GM23338 (cell line): ENCODE results near the gene NUCKS1. TPM values are rescaled to one million over a fixed set of nuclear protein-coding genes. Genes with fewer than 3 reads are reported as not detected.

Source experiments
- ATAC-seq: fragments of 200-7000 bp; cut with Tn5 transposase; 3 replicates; pipeline ENCODE4 v1.9.1; 2020
- DNase-seq: peaks from one replicate; pipeline ENCODE4 v3.0.0-alpha.2; 2015; ENCODE audit warnings: low spot score
- H2AFZ ChIP-seq: fragments of 200-600 bp; sonication (generic); 2 replicates; pipeline ENCODE4 v1.8.0; 2016; ENCODE audit warnings: antibody characterized with exemption, mild to moderate bottlenecking, moderate library complexity
- H3F3A ChIP-seq: fragments of 200-600 bp; sonication (generic); replicated peaks from 2 replicates; pipeline ENCODE4 v1.8.0; 2017; ENCODE audit warnings: antibody characterized with exemption, mixed run types, low read depth
- H3K27ac ChIP-seq: fragments of 200-600 bp; sonication (generic); 2 replicates; pipeline ENCODE4 v1.6.1; 2016; ENCODE audit warnings: low read depth
- H3K27me3 ChIP-seq: fragments of 200-600 bp; sonication (generic); 2 replicates; pipeline ENCODE4 v1.8.0; 2016; ENCODE audit warnings: mild to moderate bottlenecking, mixed run types, moderate library complexity; ENCODE audit not compliant: insufficient read depth
- H3K36me3 ChIP-seq: fragments of 200-600 bp; sonication (generic); 2 replicates; pipeline ENCODE4 v1.8.0; 2016; ENCODE audit warnings: mild to moderate bottlenecking; ENCODE audit not compliant: insufficient read depth
- H3K4me1 ChIP-seq: fragments of 200-600 bp; sonication (generic); 2 replicates; pipeline ENCODE4 v1.8.0; 2016; ENCODE audit warnings: mild to moderate bottlenecking, moderate library complexity; ENCODE audit not compliant: insufficient read depth
- H3K4me2 ChIP-seq: fragments of 200-600 bp; sonication (generic); 2 replicates; pipeline ENCODE4 v1.7.1; 2017; ENCODE audit warnings: mixed run types
- H3K4me3 ChIP-seq: fragments of 200-600 bp; sonication (generic); 2 replicates; pipeline ENCODE4 v1.6.1; 2016; ENCODE audit warnings: mixed run types
- H3K79me2 ChIP-seq: fragments of 200-600 bp; sonication (generic); replicated peaks from 2 replicates; pipeline ENCODE4 v1.8.0; 2017; ENCODE audit warnings: mild to moderate bottlenecking; ENCODE audit not compliant: insufficient read depth
- H3K9me2 ChIP-seq: fragments of 200-600 bp; sonication (generic); 2 replicates; pipeline ENCODE4 v1.8.0; 2017; ENCODE audit not compliant: insufficient read depth
- H4K20me1 ChIP-seq: fragments of 200-600 bp; sonication (generic); replicated peaks from 2 replicates; pipeline ENCODE4 v1.8.0; 2017; ENCODE audit warnings: mild to moderate bottlenecking; ENCODE audit not compliant: insufficient read depth
- H3K27ac Mint-ChIP-seq: 2 replicates; pipeline ENCODE4 v1.8.0; 2020; ENCODE audit warnings: inconsistent platforms, mild to moderate bottlenecking, moderate library complexity, mixed read lengths
- H3K27me3 Mint-ChIP-seq: 3 replicates; pipeline ENCODE4 v1.8.0; 2022; ENCODE audit warnings: low read depth, mild to moderate bottlenecking, moderate library complexity, mixed read lengths, inconsistent platforms; ENCODE audit not compliant: insufficient read depth, poor library complexity
- H3K36me3 Mint-ChIP-seq: 3 replicates; pipeline ENCODE4 v1.8.0; 2021; ENCODE audit warnings: low read depth, mild to moderate bottlenecking, inconsistent platforms, moderate library complexity, mixed read lengths
- H3K4me1 Mint-ChIP-seq: 3 replicates; pipeline ENCODE4 v1.8.0; 2020; ENCODE audit warnings: mild to moderate bottlenecking, inconsistent platforms, mixed read lengths
- H3K4me3 Mint-ChIP-seq: 3 replicates; pipeline ENCODE4 v1.8.0; 2021; ENCODE audit warnings: moderate library complexity, mild to moderate bottlenecking, inconsistent platforms, mixed read lengths
- H3K9me3 Mint-ChIP-seq: 3 replicates; pipeline ENCODE4 v1.8.0; 2020; ENCODE audit warnings: moderate library complexity, mild to moderate bottlenecking, inconsistent platforms, mixed read lengths
- CREB1 ChIP-seq: fragments of 250-450 bp; sonication (Bioruptor Pico); IDR thresholded peaks from 2 replicates; pipeline ENCODE4 v1.5.0; 2020; ENCODE audit warnings: low read depth, mild to moderate bottlenecking, moderate library complexity
- ETS1 ChIP-seq: IDR thresholded peaks from 2 replicates; pipeline ENCODE4 v1.6.1; 2016; ENCODE audit warnings: antibody characterized with exemption
- EZH2 ChIP-seq: fragments of 200-600 bp; sonication (generic); IDR thresholded peaks from one replicate; pipeline ENCODE4 v1.8.0; 2017; ENCODE audit warnings: antibody characterized with exemption, mild to moderate bottlenecking, low read depth; ENCODE audit not compliant: unreplicated experiment
- EZH2phosphoT487 ChIP-seq: fragments of 200-600 bp; sonication (generic); IDR thresholded peaks from one replicate; pipeline ENCODE4 v1.8.1; 2018; ENCODE audit warnings: antibody characterized with exemption; ENCODE audit not compliant: unreplicated experiment
- NANOG ChIP-seq: IDR thresholded peaks from 2 replicates; pipeline ENCODE4 v1.6.1; 2016; ENCODE audit warnings: antibody characterized with exemption, borderline replicate concordance
- POLR2AphosphoS5 ChIP-seq: IDR thresholded peaks from 2 replicates; pipeline ENCODE4 v1.6.1; 2016; ENCODE audit warnings: antibody characterized with exemption, low read depth
- REST ChIP-seq: IDR thresholded peaks from one replicate; pipeline ENCODE4 v1.6.1; 2018; ENCODE audit warnings: antibody characterized with exemption; ENCODE audit not compliant: unreplicated experiment
- STAT1 ChIP-seq: IDR thresholded peaks from one replicate; pipeline ENCODE4 v1.6.1; 2016; ENCODE audit warnings: antibody characterized with exemption; ENCODE audit not compliant: unreplicated experiment
- ZNF114 ChIP-seq: fragments of 250-450 bp; sonication (Bioruptor Pico); IDR thresholded peaks from 2 replicates; pipeline ENCODE4 v1.5.0; 2020; ENCODE audit warnings: mild to moderate bottlenecking, moderate library complexity
- ZNF331 ChIP-seq: fragments of 250-450 bp; sonication (Bioruptor Pico); IDR thresholded peaks from 2 replicates; pipeline ENCODE4 v1.5.0; 2020; ENCODE audit warnings: low read depth, mild to moderate bottlenecking, moderate library complexity
- polyA plus RNA-seq: library from polyadenylated mRNA; unstranded; fragments of >200 nt; fragmentation: Nextera tagmentation; extraction: Ambion mirVana; gene quantifications from 2 replicates; pipeline ENCODE4 v1.2.1, GENCODE V29; 2016
- total RNA-seq: library from RNA; depleted of rRNA; stranded (reverse); fragments of >200 nt; shearing (Covaris generic); gene quantifications from 2 replicates; pipeline ENCODE4 v1.2.3, GENCODE V29; 2014

NUCKS1 gene
- total and polyA plus RNA-seq, 2 experiments from 2014 or later = 255 to 307 TPM

- peak; percentile 66 for DNase-seq
- Mint-ChIP-seq H3K9me3 (no peaks in the 10 kb centered on the region), H3K36me3 (no peaks in the 10 kb centered on the region), H3K4me1 (peaks cover 72% of the 10 kb centered on the region), H3K27ac (peak overlapping the region; percentile 96), H3K4me3 (peak overlapping the region; percentile 62), H3K27me3 (peaks cover 18% of the 10 kb centered on the region)
- 0 out of 2 replicates have a peak overlapping the region, but pooled peaks have one; percentile 52 for H2AFZ ChIP-seq
- no peaks in the 10 kb centered on the region for H3K36me3 ChIP-seq
- H3K4me1 ChIP-seq = peaks cover 51% of the 10 kb centered on the region
- H3K9me2 ChIP-seq = no peaks in the 10 kb centered on the region
- no peaks in the 10 kb centered on the region for H3F3A ChIP-seq
- ATAC-seq = peak; percentile 50
- peak overlapping the region; percentile 91 for H3K27ac ChIP-seq
- peak overlapping the region; percentile 78 for H3K4me2 ChIP-seq
- H3K79me2 ChIP-seq = peaks cover 43% of the 10 kb centered on the region
- H3K4me3 ChIP-seq = peak overlapping the region; percentile 49
- H3K27me3 ChIP-seq = no peaks in the 10 kb centered on the region
- no peaks in the 10 kb centered on the region for H4K20me1 ChIP-seq
- no peak for TF ChIP-seq REST
- no peak for TF ChIP-seq ETS1
- TF ChIP-seq POLR2AphosphoS5 = 0 out of 2 replicates have a peak, but pooled peaks have one; percentile 10
- TF ChIP-seq STAT1 = no peak
- TF ChIP-seq ZNF331 (CRISPR knock-in tag) = no peak
- TF ChIP-seq EZH2 = no peak
Observed at GRCh38 chr1:205670611-205671430, 79.2 kb downstream of the NUCKS1 start.

GRCh38 chr1:205670150-205670446 lies 79.9 kb downstream of the NUCKS1 start:
- Histone ChIP-seq H3K4me2 (peak overlapping the region; percentile 78), H3F3A (0 out of 2 replicates have a peak, but pooled peaks cover 2% of the 10 kb centered on the region), H3K4me3 (peak overlapping the region; percentile 49), H3K79me2 (peaks cover 36% of the 10 kb centered on the region), H4K20me1 (no peaks in the 10 kb centered on the region), H2AFZ (no peak overlapping the region), H3K27ac (peak overlapping the region; percentile 91), H3K9me2 (no peaks in the 10 kb centered on the region), H3K27me3 (no peaks in the 10 kb centered on the region), H3K4me1 (peaks cover 56% of the 10 kb centered on the region), H3K36me3 (no peaks in the 10 kb centered on the region)
- H3K9me3 Mint-ChIP-seq = no peaks in the 10 kb centered on the region
- peaks cover 15% of the 10 kb centered on the region for H3K27me3 Mint-ChIP-seq
- no peaks in the 10 kb centered on the region for H3K36me3 Mint-ChIP-seq
- no peak overlapping the region for H3K27ac Mint-ChIP-seq
- TF ChIP-seq POLR2AphosphoS5 = no peak
- TF ChIP-seq EZH2phosphoT487 = no peak
- no peak for TF ChIP-seq CREB1 (CRISPR knock-in tag)
- TF ChIP-seq ZNF114 = no peak
- no peak for TF ChIP-seq NANOG
- no peak for TF ChIP-seq ETS1
- no peak for TF ChIP-seq ZNF331 (CRISPR knock-in tag)
- DNase-seq (no peak), ATAC-seq (no peak)
- peak overlapping the region; percentile 62; the same call in 2 of the 3 replicates for H3K4me3 Mint-ChIP-seq
- H3K4me1 Mint-ChIP-seq = peaks cover 72% of the 10 kb centered on the region
